ENCODE results near the gene GNE.

DNA sequence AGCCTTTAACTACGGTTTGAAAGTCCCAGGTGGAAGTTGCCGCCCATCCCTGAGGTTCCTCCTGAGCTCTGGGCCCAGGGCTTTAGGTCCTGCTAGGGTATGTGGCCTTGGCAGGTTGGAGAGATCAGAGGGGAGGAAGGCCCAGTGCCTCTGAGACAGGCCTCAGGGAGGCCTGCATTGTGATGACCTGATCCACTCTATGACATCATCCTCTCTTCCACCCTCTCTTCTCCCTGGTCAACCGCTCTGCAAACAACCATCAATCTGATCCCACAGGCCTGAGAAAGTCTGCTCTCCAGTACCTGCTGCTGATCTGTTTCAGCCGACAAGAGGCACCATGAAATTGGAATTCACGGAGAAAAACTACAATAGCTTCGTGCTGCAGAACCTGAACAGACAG lies 89.1 kb downstream of the GNE start, which contains the start of gene CCIN:
- no peak for TF ChIP-seq ZZZ3 (CRISPR knock-in tag; IDR thresholded peaks at IDR 0.05; ENCODE audit: borderline replicate concordance)
- TF ChIP-seq POGZ (CRISPR knock-in tag; IDR thresholded peaks at IDR 0.05) = no peak
- TF ChIP-seq KAT2B (IDR thresholded peaks at IDR 0.05; ENCODE audit: borderline replicate concordance, low read depth, low read length) = no peak
- no peak for TF ChIP-seq TBP (CRISPR knock-in tag; IDR thresholded peaks at IDR 0.05)
- no peak for TF ChIP-seq YY1 (IDR thresholded peaks at IDR 0.05; ENCODE audit: insufficient read depth, insufficient replicate concordance, low read depth, low read length)
- TF ChIP-seq, protein P1, sequence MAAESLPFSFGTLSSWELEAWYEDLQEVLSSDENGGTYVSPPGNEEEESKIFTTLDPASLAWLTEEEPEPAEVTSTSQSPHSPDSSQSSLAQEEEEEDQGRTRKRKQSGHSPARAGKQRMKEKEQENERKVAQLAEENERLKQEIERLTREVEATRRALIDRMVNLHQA (CRISPR knock-in tag; IDR thresholded peaks at IDR 0.05) = no peak
